Muscle layer of duodenum (tissue), 2 donors: ENCODE data around the gene COG3.

Source experiments
- H3K27ac ChIP-seq: one replicate; pipeline ENCODE4 v1.7.0; 2013; ENCODE audit warnings: mild to moderate bottlenecking, low read length
- H3K27me3 ChIP-seq: one replicate; pipeline ENCODE4 v1.7.0; 2013; ENCODE audit warnings: low read depth, mild to moderate bottlenecking, control low read depth, low read length
- H3K36me3 ChIP-seq, 2 donors: one replicate each; pipeline ENCODE4 v1.7.0; 2013; ENCODE audit warnings: low read length in 2 of 2, control low read depth in 1 of 2, mild to moderate bottlenecking in 1 of 2; ENCODE audit not compliant: insufficient read depth in 2 of 2, control insufficient read depth in 1 of 2
- H3K4me1 ChIP-seq, 2 donors: one replicate each; pipeline ENCODE4 v1.7.0; 2013; ENCODE audit warnings: low read length in 2 of 2, mild to moderate bottlenecking in 2 of 2, control low read depth in 1 of 2, moderate library complexity in 1 of 2; ENCODE audit not compliant: insufficient read depth in 2 of 2, control insufficient read depth in 1 of 2
- H3K4me3 ChIP-seq, 2 donors: one replicate each; pipeline ENCODE4 v1.7.0; 2013; ENCODE audit warnings: low read length in 2 of 2, low read depth in 1 of 2, mild to moderate bottlenecking in 1 of 2
- H3K9me3 ChIP-seq, 2 donors: one replicate each; pipeline ENCODE4 v1.7.0; 2013; ENCODE audit warnings: low read length in 2 of 2, control low read depth in 1 of 2, mild to moderate bottlenecking in 1 of 2; ENCODE audit not compliant: control insufficient read depth in 1 of 2
- donor health status: healthy.

Gene COG3

GRCh38 chr13:45511310-45512097 is 46.8 kb downstream of the COG3 start:
- H3K27ac ChIP-seq = no peak overlapping the region
- H3K27me3 ChIP-seq = no peaks in the 10 kb centered on the region
- peaks cover 47 to 51% of the 10 kb centered on the region in 2 donors for H3K36me3 ChIP-seq
- no peaks in the 10 kb centered on the region for H3K4me1 ChIP-seq
- no peak overlapping the region for H3K4me3 ChIP-seq
- no peaks in the 10 kb centered on the region for H3K9me3 ChIP-seq

GRCh38 chr13:45512098-45512496 is 47.4 kb downstream of the COG3 start:
- Histone ChIP-seq H3K9me3 (no peaks in the 10 kb centered on the region), H3K4me1 (no peaks in the 10 kb centered on the region), H3K27me3 (no peaks in the 10 kb centered on the region), H3K27ac (no peak overlapping the region), H3K4me3 (no peak overlapping the region), H3K36me3 (peaks cover 51 to 53% of the 10 kb centered on the region in 2 donors)

DNA sequence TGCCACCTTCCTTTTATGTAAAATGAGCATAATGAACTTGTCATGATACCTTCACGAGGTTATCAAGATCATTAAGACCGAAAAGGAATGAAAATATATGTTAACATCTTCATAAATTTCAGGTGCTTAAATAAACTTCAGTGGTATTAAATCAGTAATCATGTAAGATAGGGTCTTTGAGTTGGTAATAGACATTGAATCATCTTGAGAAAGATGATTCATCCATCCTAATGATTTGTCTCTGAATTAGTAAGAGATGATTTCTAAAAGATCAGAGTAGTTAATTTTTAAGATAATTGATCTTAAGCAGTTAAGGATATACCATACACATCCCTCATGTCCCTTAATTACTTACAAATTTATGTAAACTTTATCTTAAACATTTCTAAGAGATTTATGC is 52.0 kb downstream of the COG3 start:
- Histone ChIP-seq H3K9me3 (no peaks in the 10 kb centered on the region), H3K27ac (no peak overlapping the region), H3K36me3 (peaks cover 55 to 64% of the 10 kb centered on the region in 2 donors), H3K27me3 (no peaks in the 10 kb centered on the region), H3K4me3 (no peak overlapping the region), H3K4me1 (no peaks in the 10 kb centered on the region)

- H3K27me3 ChIP-seq = no peaks in the 10 kb centered on the region
- H3K4me1 ChIP-seq = no peaks in the 10 kb centered on the region
- peaks cover 43 to 55% of the 10 kb centered on the region in 2 donors for H3K36me3 ChIP-seq
Observed at GRCh38 chr13:45518525-45519245, 53.9 kb downstream of the COG3 start.

DNA sequence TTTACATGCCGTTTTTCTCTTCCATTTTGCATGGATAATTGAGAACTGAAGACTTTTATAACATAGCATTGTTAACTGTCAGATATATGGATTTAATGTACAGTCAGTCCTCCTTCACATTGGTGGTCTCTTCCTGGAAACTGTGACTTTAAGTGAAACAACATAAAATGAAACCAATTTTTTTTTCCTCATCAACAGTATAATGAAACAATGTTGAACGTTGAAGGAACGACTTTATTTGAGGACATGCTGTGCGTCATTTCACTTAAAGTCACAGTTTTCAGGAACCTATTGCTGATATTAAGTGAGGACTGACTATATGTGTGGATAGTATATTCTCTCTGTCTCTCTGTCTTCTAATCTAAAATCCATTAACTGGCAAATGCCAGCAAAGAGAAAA is 54.8 kb downstream of the COG3 start:
- Histone ChIP-seq H3K4me1 (no peaks in the 10 kb centered on the region), H3K27me3 (no peaks in the 10 kb centered on the region), H3K4me3 (no peak overlapping the region), H3K36me3 (peaks cover 48 to 57% of the 10 kb centered on the region in 2 donors), H3K9me3 (no peaks in the 10 kb centered on the region), H3K27ac (no peak overlapping the region)

More at GRCh38 chr13:45518525-45519245, 53.9 kb downstream of the COG3 start:
- no peak overlapping the region for H3K4me3 ChIP-seq
- H3K9me3 ChIP-seq = no peaks in the 10 kb centered on the region
- H3K27ac ChIP-seq = no peak overlapping the region

DNA sequence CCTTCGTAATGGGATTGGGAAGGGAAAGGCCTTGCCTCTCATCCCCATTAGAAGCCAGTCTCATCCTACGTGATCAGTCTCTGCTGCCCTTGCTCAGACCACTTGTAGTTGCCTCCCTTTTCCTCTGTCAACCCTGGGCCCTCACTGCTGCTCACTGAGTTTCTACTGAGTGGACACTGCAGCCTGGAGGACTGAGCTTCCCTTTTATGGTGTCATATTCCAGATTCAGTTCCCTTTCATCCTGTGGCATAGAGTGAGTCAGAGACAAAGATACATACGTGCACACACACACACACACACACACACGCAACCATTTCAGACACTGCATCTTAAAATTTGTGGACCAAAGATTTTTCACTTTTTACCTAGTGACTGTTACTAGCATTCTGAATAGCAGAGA is 56.6 kb downstream of the COG3 start:
- no peaks in the 10 kb centered on the region for H3K27me3 ChIP-seq
- H3K4me3 ChIP-seq = no peak overlapping the region
- peaks cover 47 to 48% of the 10 kb centered on the region in 2 donors for H3K36me3 ChIP-seq
- no peaks in the 10 kb centered on the region for H3K4me1 ChIP-seq
- no peak overlapping the region for H3K27ac ChIP-seq
- no peaks in the 10 kb centered on the region for H3K9me3 ChIP-seq

DNA sequence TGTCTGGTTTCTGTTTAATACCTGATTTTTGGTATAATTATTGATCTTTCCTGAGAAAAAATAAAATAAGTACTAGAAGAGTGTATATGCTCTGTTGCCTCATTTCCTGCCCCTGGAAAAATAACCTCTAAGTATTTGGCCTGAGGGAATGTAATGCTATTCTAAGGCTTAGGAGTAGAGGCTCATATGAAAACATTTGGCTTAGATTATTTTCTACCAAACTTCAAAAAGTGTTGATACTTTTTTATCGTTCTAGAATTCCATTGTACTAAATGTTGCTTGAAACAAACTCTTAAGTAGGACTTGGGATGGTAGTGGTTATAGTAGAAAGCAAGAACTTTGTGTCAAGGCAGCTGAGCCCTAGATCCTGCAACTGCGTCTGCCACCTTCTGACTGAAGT is 57.8 kb downstream of the COG3 start:
- Histone ChIP-seq H3K27me3 (no peaks in the 10 kb centered on the region), H3K36me3 (peaks cover 34 to 48% of the 10 kb centered on the region in 2 donors), H3K9me3 (no peaks in the 10 kb centered on the region), H3K4me3 (no peak overlapping the region), H3K27ac (no peak overlapping the region), H3K4me1 (peaks cover 0 to under 1% of the 10 kb centered on the region in 2 donors)

GRCh38 chr13:45527699-45528462 is 63.1 kb downstream of the COG3 start:
- Histone ChIP-seq H3K4me3 (no peak overlapping the region), H3K27me3 (no peaks in the 10 kb centered on the region), H3K4me1 (peaks cover 0 to 4% of the 10 kb centered on the region in 2 donors), H3K27ac (no peak overlapping the region), H3K36me3 (peaks cover 33 to 37% of the 10 kb centered on the region in 2 donors), H3K9me3 (no peaks in the 10 kb centered on the region)

DNA sequence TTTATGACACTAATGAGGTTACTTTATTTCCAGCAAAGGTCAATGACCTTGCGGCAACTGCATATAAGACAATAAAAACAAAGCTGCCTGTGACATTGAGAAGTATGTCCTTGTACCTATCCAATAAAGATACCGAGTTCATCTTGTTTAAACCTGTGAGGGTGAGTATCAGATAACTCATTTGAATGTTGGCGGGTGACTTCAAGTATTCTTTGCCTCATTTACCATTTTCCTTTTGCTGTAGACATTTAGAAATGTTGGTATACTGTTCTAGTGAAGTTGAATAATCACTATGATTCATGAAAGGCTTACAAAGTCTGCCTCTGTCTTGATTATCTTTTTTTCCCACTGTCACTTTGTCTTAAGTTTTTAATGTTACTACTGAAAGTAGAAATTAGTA is 65.0 kb downstream of the COG3 start:
- Histone ChIP-seq H3K36me3 (peaks cover 40 to 48% of the 10 kb centered on the region in 2 donors), H3K27me3 (no peaks in the 10 kb centered on the region), H3K27ac (no peak overlapping the region), H3K4me3 (no peak overlapping the region), H3K9me3 (no peaks in the 10 kb centered on the region), H3K4me1 (peaks cover 0 to 4% of the 10 kb centered on the region in 2 donors)

GRCh38 chr13:45534604-45535003 is 69.9 kb downstream of the COG3 start:
- Histone ChIP-seq H3K27ac (no peak overlapping the region), H3K27me3 (no peaks in the 10 kb centered on the region), H3K9me3 (no peaks in the 10 kb centered on the region), H3K4me1 (no peaks in the 10 kb centered on the region), H3K4me3 (no peak overlapping the region), H3K36me3 (peaks cover 44 to 50% of the 10 kb centered on the region in 2 donors)

GRCh38 chr13:45536224-45536623 is 71.5 kb downstream of the COG3 start:
- Histone ChIP-seq H3K27ac (no peak overlapping the region), H3K27me3 (no peaks in the 10 kb centered on the region), H3K9me3 (no peaks in the 10 kb centered on the region), H3K4me3 (no peak overlapping the region), H3K4me1 (no peaks in the 10 kb centered on the region), H3K36me3 (peaks cover 34 to 37% of the 10 kb centered on the region in 2 donors)
